ENCODE data around the gene LRP1B.

LRP1B gene

DNA sequence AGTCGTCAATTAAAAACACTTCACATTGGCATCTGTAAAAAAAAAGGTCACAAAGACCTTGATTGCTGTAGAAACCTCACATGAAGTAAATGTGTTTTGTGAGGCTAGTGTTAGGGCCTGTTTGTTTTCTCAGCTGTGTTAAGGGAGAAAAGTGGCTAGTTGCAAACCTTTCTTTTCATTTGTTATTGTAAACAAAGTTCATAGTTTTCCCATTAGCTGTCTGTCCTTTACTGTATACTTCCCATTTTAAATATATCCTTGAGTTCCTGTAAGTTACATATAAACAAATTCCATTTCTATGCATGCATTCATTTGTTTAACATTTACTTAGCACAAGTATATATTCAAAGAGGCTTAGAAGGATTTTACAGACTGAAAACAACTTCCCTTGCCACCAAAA lies 1250.2 kb downstream of the LRP1B start:
- TF ChIP-seq GATA2 (IDR thresholded peaks at IDR 0.05; ENCODE audit: low read depth, low read length): no peak
- no peak for TF ChIP-seq GATA3 (IDR thresholded peaks at IDR 0.05; ENCODE audit: low read depth, low read length)

DNA sequence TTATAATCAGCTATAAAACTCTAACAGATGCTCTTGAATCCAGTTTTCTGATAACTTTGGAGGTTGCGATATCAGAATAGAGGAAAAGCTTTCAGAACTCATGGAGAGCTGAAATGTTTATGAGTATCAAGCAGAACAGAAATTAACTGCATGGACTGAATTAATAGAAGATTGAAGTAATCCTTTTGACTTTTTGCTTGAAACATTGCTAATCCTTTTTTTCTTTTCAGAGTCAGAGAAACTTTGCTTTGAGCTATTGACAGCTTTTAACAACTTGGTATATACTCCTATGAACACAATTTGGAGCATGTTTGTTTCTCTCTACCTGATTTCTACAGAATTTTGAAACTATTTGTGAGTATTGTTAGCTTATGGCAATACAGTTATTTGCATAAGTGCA lies 1254.8 kb downstream of the LRP1B start:
- no peak for TF ChIP-seq GATA2 (IDR thresholded peaks at IDR 0.05; ENCODE audit: low read depth, low read length)
- no peak for TF ChIP-seq GATA3 (IDR thresholded peaks at IDR 0.05; ENCODE audit: low read depth, low read length)

DNA sequence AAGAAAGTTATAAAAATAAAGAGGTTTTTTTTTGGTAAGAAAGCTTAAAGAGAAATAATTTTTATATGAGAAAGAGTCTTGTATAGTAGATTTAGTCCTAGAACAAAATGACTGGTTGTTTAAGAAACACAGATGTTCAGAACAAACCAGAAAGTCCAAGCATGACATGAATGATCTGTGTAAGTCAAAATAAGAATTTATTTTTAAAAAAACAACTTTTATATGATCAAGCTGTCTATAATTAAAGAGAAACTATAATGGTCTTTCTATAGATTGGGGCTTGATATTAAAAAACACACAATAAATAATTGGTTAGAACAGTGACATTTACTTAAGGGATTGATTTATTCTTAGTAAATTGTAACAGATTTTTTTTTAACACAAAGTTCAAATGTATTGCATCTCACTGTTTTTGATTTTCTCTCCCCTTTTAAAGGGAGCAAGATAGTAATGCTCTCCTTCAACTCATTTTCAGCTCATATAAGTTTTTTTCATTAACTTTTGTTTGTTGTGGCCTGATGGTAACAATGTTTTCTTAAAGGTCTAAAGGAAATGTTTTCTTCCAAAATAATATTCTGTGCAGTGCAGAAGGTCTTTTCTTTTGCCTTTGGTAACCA lies 1256.8 kb downstream of the LRP1B start:
- TF ChIP-seq GATA3 (IDR thresholded peaks at IDR 0.05; ENCODE audit: low read depth, low read length) (no peak), GATA2 (IDR thresholded peaks at IDR 0.05; ENCODE audit: low read depth, low read length) (no peak)

DNA sequence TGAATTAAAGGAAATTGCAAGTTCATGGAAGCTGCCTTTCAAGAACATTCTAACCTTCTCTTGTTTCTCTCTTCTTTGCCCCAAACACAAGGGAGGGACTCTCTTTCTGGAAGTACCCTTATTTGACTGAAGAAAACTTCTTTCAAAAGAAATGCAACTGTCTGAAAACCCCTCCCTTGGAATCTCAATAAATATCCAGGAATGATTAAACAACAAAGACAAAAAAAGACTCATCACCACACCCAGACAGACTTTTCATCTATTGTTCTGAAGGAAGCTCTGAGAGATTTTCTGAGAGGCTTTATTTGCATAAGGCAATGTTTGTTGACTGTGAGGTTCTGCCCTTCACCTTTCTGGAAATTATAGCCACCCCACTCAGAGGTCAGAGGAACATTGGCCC lies 1260.9 kb downstream of the LRP1B start:
- no peak for TF ChIP-seq GATA2 (IDR thresholded peaks at IDR 0.05; ENCODE audit: low read depth, low read length)
- TF ChIP-seq GATA3 (IDR thresholded peaks at IDR 0.05; ENCODE audit: low read depth, low read length): no peak

DNA sequence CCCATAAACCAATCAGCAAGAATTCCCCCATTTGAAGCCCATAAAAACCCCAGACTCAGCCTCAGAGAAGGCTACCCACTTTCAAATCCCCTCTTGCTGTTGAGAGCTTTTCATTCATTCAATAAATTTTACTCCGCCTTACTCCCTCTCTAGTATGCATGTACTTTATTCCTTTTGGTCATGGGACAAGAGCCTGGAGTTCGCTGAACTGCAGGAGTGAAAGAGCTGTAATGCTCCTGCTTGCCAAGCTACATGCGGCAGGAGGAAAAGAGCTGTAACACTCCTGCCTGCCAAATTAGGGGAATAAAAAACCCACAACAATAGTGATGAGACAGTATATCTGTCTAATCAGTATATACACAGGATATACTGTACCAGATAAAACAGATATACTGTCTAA lies 1261.7 kb downstream of the LRP1B start:
- TF ChIP-seq GATA2 (IDR thresholded peaks at IDR 0.05; ENCODE audit: low read depth, low read length) (no peak), GATA3 (IDR thresholded peaks at IDR 0.05; ENCODE audit: low read depth, low read length) (no peak)

DNA sequence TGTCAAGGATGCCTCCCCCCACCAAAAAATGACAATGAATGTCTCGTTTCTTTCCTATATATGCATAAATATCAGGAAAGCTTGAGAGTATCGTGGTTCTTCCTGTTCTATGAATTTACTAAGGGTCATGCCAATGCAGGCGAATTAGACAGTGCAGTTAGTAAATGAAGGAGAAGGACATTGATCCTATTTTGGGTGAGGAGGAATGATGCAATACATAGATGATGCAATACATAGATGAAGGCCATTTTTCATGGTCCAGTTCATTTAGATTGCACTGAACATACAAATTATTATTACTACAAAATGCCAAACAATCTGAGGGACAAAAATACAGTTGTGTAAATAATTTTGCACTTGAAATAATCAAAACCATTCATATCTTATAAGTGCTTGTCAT lies 1265.0 kb downstream of the LRP1B start:
- TF ChIP-seq GATA2 (IDR thresholded peaks at IDR 0.05; ENCODE audit: low read depth, low read length) (no peak), GATA3 (IDR thresholded peaks at IDR 0.05; ENCODE audit: low read depth, low read length) (no peak)

DNA sequence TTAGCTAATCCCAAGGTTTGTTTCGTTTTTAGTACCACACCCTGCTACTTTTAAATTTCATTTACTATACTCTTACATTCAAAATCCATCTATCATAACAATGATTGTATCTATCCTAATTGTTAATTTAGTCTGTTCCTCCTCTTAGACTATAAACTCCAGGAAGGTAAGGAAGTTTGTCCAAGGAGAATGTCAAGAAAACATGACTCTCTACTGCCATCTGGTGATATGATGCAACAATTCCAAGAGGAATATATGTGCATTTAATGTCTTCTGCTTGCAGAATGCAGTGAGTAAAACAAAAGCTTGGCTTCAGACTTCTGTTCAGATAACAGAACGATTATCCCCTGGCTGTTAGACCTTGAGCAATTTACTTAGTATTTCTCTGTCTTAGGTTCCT lies 1267.1 kb downstream of the LRP1B start:
- TF ChIP-seq GATA3 (IDR thresholded peaks at IDR 0.05; ENCODE audit: low read depth, low read length) (no peak), GATA2 (IDR thresholded peaks at IDR 0.05; ENCODE audit: low read depth, low read length) (no peak)

DNA sequence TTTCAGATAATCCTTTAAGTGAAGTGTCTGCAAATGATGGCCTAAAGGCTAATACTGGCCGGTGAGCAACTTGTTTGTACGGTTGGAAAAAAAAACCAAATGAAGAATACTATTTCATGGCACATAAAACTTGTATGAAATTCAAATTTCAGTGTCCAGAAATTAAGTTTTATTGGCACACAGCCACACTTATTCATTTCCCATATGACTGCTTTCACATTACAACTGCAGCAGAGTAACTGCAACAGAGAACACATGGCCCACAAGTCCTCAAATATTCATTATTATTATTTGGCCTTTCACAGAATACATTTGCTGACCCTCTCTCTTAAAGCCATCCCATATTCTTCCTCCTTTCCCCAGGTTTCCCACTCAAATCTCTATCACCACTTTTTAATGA lies 1268.6 kb downstream of the LRP1B start:
- TF ChIP-seq GATA2 (IDR thresholded peaks at IDR 0.05; ENCODE audit: low read depth, low read length) (no peak), GATA3 (IDR thresholded peaks at IDR 0.05; ENCODE audit: low read depth, low read length) (no peak)

DNA sequence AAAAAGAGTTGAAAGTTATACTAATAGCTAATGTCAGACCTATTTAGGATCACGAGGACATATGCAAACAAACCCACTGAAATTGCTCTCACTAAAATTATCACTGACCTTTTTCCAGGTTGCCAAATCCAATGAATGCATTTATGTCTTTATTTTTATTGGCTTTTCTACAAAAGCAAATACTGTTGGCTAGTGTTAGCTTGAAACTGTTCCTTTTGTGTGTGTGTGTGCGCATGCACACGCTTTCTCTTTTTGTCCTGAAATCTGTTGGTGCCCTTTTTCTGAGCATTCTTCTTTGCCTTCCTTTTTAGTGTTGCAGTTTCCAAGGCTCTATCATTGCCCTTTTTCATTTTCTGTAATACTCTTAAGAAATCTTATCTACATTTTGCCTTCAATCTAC lies 1269.2 kb downstream of the LRP1B start:
- TF ChIP-seq GATA3 (IDR thresholded peaks at IDR 0.05; ENCODE audit: low read depth, low read length): no peak
- TF ChIP-seq GATA2 (IDR thresholded peaks at IDR 0.05; ENCODE audit: low read depth, low read length): no peak

DNA sequence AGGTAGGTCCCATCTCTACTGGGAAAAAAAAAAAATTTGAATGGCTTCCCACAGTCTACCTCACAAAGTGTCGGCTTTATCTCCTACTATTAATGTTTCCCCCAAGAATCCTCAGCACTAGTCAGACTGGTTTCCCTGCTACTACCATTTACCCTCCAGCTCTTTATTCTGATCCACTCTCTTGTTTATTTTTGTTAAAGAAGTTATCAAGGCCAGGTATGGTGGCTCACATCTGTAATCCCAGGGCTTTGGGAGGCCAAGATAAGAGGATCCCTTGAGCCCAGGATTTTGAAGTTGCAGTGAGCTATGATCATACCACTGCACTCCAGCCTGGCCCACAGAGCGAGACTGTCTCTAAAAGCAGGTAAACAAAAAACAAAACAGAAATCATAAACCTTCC lies 1275.3 kb downstream of the LRP1B start:
- TF ChIP-seq GATA3 (IDR thresholded peaks at IDR 0.05; ENCODE audit: low read depth, low read length) (no peak), GATA2 (IDR thresholded peaks at IDR 0.05; ENCODE audit: low read depth, low read length) (no peak)

DNA sequence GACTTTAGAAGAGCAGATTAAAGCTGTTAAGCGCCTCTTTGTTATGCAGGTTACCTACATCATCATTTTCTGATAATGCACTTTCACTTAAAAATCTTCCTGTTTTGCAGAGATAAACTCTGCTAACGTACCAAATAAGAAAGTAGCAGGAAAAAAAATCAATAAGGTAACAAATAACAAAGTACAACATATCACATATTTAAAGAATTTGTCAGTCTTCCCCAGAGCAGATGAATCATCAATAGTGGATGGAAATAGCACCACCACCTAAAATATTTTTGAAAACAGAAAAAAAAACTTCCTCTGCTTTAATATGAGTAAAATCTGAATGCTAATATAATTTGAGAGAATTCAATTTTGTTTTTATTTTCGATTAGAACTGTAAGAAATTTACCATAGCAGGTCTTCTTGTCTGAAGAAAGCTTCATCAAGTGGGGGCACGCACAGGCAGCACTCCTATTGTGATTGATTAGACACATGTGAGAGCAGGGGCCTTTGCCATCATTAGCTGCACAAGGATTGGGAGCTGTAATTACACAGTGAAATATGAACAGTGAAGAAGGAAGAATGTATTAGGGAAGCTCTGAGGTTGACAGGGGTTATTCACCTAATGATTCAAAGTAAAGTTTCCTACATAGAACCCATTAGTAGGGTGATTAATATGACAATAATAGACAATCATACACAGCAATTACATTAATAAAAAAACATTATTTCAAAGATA lies 1279.4 kb downstream of the LRP1B start:
- no peak for TF ChIP-seq GATA2 (IDR thresholded peaks at IDR 0.05; ENCODE audit: low read depth, low read length)
- TF ChIP-seq GATA3 (IDR thresholded peaks at IDR 0.05; ENCODE audit: low read depth, low read length): no peak

DNA sequence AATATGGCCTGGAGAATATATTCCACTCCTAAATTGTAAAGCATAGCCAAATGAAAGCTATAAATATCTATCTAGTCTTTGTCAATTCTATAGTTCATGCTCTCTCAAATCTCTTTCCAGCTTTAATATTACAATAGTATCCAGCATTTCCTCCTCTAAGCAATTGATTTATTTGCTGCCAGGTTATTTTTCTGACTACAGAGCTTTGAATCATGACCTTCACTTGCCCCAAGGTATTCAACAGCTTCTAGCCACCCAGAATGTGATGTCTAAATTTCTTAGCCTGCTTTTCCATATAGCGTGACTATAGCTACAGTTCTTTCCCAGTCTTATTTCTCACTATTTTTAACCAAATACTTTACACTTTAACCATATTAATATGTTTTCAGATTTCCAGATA lies 1287.6 kb downstream of the LRP1B start:
- TF ChIP-seq GATA2 (IDR thresholded peaks at IDR 0.05; ENCODE audit: low read depth, low read length) (no peak), GATA3 (IDR thresholded peaks at IDR 0.05; ENCODE audit: low read depth, low read length) (no peak)

DNA sequence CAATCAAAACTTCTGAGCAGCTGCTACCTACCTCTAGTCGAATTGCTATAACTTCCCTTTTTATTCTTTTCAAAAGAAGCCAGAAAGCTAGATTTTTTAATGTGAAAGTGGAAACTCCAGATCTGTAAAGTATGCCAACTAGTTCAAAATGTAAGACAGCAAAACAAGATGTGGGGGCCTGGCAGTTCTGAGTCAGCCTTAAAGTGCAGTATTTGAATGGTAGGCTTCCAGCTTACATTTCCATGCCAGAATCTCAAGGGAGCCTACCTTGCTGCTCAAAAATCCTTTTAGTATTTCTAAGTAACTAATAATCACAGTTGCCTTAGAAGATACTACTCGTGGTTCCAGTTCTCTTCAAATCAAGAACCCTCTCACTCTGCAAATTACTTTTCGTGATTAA lies 1288.7 kb downstream of the LRP1B start:
- no peak for TF ChIP-seq GATA3 (IDR thresholded peaks at IDR 0.05; ENCODE audit: low read depth, low read length)
- no peak for TF ChIP-seq GATA2 (IDR thresholded peaks at IDR 0.05; ENCODE audit: low read depth, low read length)

DNA sequence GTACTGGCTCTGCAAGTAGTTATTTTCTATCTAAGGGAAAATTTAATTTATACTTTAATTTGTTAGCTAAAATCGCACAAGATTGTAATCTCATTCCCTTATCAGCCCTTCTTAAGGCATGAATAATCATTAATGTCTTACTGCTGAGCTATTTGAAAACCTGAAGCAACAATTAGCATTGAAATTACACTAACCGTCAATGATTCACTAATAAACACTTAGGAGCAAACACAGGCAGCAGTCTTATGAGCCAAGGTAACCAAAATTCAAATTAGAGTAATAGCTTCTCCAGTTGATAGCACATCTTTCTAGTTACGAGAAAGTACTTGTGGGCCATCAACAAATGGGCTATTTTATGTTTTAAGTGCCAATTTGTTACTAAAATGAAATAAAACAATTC lies 1289.7 kb downstream of the LRP1B start:
- TF ChIP-seq GATA3 (IDR thresholded peaks at IDR 0.05; ENCODE audit: low read depth, low read length) (no peak), GATA2 (IDR thresholded peaks at IDR 0.05; ENCODE audit: low read depth, low read length) (no peak)

DNA sequence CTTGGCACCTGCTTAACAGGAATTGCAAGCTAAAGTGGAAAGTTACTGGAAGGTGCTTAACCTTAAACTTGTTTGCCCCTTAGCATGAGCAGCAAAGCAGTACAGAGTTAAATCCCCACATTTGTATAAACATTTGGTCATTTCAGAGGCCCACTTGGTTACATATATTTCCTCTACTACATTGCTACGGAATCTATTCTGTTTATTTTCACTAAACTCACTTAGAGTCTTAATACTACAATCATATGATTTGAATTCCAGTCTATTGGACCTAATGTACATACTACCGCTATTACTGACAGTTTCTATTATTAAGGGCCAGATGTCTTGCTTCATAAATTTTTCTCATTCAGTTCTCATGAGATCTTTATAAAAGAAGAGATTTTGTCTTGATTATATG lies 1294.0 kb downstream of the LRP1B start:
- TF ChIP-seq GATA2 (IDR thresholded peaks at IDR 0.05; ENCODE audit: low read depth, low read length) (no peak), GATA3 (IDR thresholded peaks at IDR 0.05; ENCODE audit: low read depth, low read length) (no peak)
